ENCODE results near the gene ARID5A.

ARID5A gene

GRCh38 chr2:96528700-96529375, 7.7 kb upstream of the ARID5A start:
- no peak for DNase-seq

- DNase-seq = no peak
These were observed 7.0 kb upstream of the ARID5A start for GRCh38 chr2:96529376-96530143.

GRCh38 chr2:96530144-96530430, 6.5 kb upstream of the ARID5A start:
- DNase-seq = no peak

- DNase-seq = no peak
These were observed 5.8 kb upstream of the ARID5A start for GRCh38 chr2:96530474-96531357.

GRCh38 chr2:96531366-96531765, 5.2 kb upstream of the ARID5A start:
- no peak for DNase-seq

GRCh38 chr2:96531872-96532505, 4.6 kb upstream of the ARID5A start:
- DNase-seq = peak; percentile 54 to 100

GRCh38 chr2:96532641-96533291, 3.8 kb upstream of the ARID5A start:
- DNase-seq = no peak

- DNase-seq = peak in 1 of 2 donors; percentile 41
These were observed 3.1 kb upstream of the ARID5A start for GRCh38 chr2:96533292-96534073.

- DNase-seq = no peak
These were observed 2.4 kb upstream of the ARID5A start for GRCh38 chr2:96534141-96534540.

- no peak for DNase-seq
These were observed 1.8 kb upstream of the ARID5A start for GRCh38 chr2:96534701-96535181.

GRCh38 chr2:96535331-96535730, 1.2 kb upstream of the ARID5A start:
- no peak for DNase-seq

- peak; percentile 39 to 87 for DNase-seq
These were observed 648 bp downstream of the ARID5A start for GRCh38 chr2:96537066-96537733.

- DNase-seq = no peak
These were observed 1.4 kb downstream of the ARID5A start for GRCh38 chr2:96537734-96538486.

GRCh38 chr2:96538487-96539214, 2.1 kb downstream of the ARID5A start:
- DNase-seq = peak in 1 of 2 donors; percentile 48

GRCh38 chr2:96539215-96539920, 2.8 kb downstream of the ARID5A start:
- no peak for DNase-seq

GRCh38 chr2:96540136-96540535, 3.6 kb downstream of the ARID5A start:
- no peak for DNase-seq

GRCh38 chr2:96541398-96542152, 5.0 kb downstream of the ARID5A start:
- no peak for DNase-seq

- DNase-seq = no peak
These were observed 5.9 kb downstream of the ARID5A start for GRCh38 chr2:96542357-96542977.
